Liver (tissue), 9 donors: ENCODE measurements around the gene LNX1. TPM values are rescaled to one million over a fixed set of nuclear protein-coding genes. Genes with fewer than 3 reads are reported as not detected.

Experiments
- DNase-seq: peaks from one replicate; pipeline ENCODE4 v3.0.0-alpha.2; 2017; ENCODE audit warnings: low spot score
- H3K27ac ChIP-seq, 2 donors: one replicate each; pipeline ENCODE4 v1.7.0; 2013; ENCODE audit warnings: inconsistent platforms in 2 of 2, low read length in 2 of 2, control low read depth in 1 of 2, low read depth in 1 of 2, mild to moderate bottlenecking in 1 of 2
- H3K27me3 ChIP-seq, 4 donors: one replicate each; pipeline versions ENCODE4 v1.6.1 to v1.7.0; 2013; ENCODE audit warnings: low read length in 3 of 4, inconsistent platforms in 1 of 4, mild to moderate bottlenecking in 1 of 4, moderate library complexity in 1 of 4; ENCODE audit not compliant: control insufficient read depth in 4 of 4, insufficient read depth in 4 of 4
- H3K36me3 ChIP-seq, 4 donors: one replicate each; pipeline versions ENCODE4 v1.6.1 to v1.7.0; 2013; ENCODE audit warnings: low read length in 3 of 4, mild to moderate bottlenecking in 3 of 4, low read depth in 1 of 4, moderate library complexity in 1 of 4; ENCODE audit not compliant: control insufficient read depth in 4 of 4, insufficient read depth in 3 of 4
- H3K4me1 ChIP-seq, 4 donors: one replicate each; pipeline versions ENCODE4 v1.6.1 to v1.7.0; 2013; ENCODE audit warnings: low read length in 3 of 4, mild to moderate bottlenecking in 3 of 4, moderate library complexity in 1 of 4; ENCODE audit not compliant: control insufficient read depth in 4 of 4, insufficient read depth in 4 of 4
- H3K4me3 ChIP-seq, 3 donors: one replicate each; pipeline versions ENCODE4 v1.6.1 to v1.7.0; 2013; ENCODE audit warnings: low read length in 3 of 3, control low read depth in 1 of 3, low read depth in 1 of 3, mild to moderate bottlenecking in 1 of 3
- H3K9ac ChIP-seq, 2 donors: one replicate each; pipeline ENCODE4 v1.7.0; 2013; ENCODE audit warnings: low read length in 2 of 2, mild to moderate bottlenecking in 2 of 2, moderate library complexity in 2 of 2, control low read depth in 1 of 2, low read depth in 1 of 2
- H3K9me3 ChIP-seq, 4 donors: one replicate each; pipeline versions ENCODE4 v1.6.1 to v1.7.0; 2013; ENCODE audit warnings: low read length in 3 of 4; ENCODE audit not compliant: control insufficient read depth in 4 of 4
- ATF3 ChIP-seq: IDR thresholded peaks from 2 replicates; pipeline ENCODE4 v1.6.1; 2016; ENCODE audit warnings: antibody characterized with exemption
- CTCF ChIP-seq: fragments of 150-350 bp; IDR thresholded peaks from 2 replicates; pipeline ENCODE4 v1.5.1; 2017; ENCODE audit warnings: improper control_type of control experiment, low read depth, low read length; ENCODE audit not compliant: missing input control
- EGR1 ChIP-seq, 2 donors: IDR thresholded peaks; 2 replicates each; pipeline ENCODE4 v1.6.1; 2016 to 2018; ENCODE audit warnings: antibody characterized with exemption in 2 of 2, low read depth in 2 of 2
- FOXA1 ChIP-seq: IDR thresholded peaks from 2 replicates; pipeline ENCODE4 v1.6.1; 2016; ENCODE audit warnings: antibody characterized with exemption
- FOXA2 ChIP-seq: IDR thresholded peaks from 2 replicates; pipeline ENCODE4 v1.6.1; 2016; ENCODE audit warnings: antibody characterized with exemption
- GABPA ChIP-seq, 2 donors: IDR thresholded peaks in 1 of 2; conservative IDR thresholded peaks in 1 of 2; 2 replicates each; pipeline ENCODE4 v1.6.1; 2016; ENCODE audit warnings: antibody characterized with exemption in 2 of 2, mild to moderate bottlenecking in 1 of 2, moderate library complexity in 1 of 2
- HNF4A ChIP-seq, 2 donors: conservative IDR thresholded peaks; 2 replicates each; pipeline ENCODE4 v1.6.1; 2016; ENCODE audit warnings: antibody characterized with exemption in 2 of 2, mild to moderate bottlenecking in 2 of 2
- HNF4G ChIP-seq: IDR thresholded peaks from 2 replicates; pipeline ENCODE4 v1.6.1; 2016; ENCODE audit warnings: antibody characterized with exemption
- JUND ChIP-seq, 2 donors: IDR thresholded peaks; 2 replicates each; pipeline ENCODE4 v1.6.1; 2016; ENCODE audit warnings: antibody characterized with exemption in 2 of 2
- MAX ChIP-seq: IDR thresholded peaks from 2 replicates; pipeline ENCODE4 v1.6.1; 2016; ENCODE audit warnings: antibody characterized with exemption
- NR2F2 ChIP-seq: IDR thresholded peaks from 2 replicates; pipeline ENCODE4 v1.6.1; 2016; ENCODE audit warnings: antibody characterized with exemption
- RAD21 ChIP-seq, 2 donors: IDR thresholded peaks; 2 replicates each; pipeline ENCODE4 v1.6.1; 2016; ENCODE audit warnings: antibody characterized with exemption in 2 of 2, mild to moderate bottlenecking in 2 of 2
- RXRA ChIP-seq, 2 donors: IDR thresholded peaks; 2 replicates each; pipeline ENCODE4 v1.6.1; 2017 to 2018; ENCODE audit warnings: antibody characterized with exemption in 2 of 2, mild to moderate bottlenecking in 1 of 2
- SP1 ChIP-seq: IDR thresholded peaks from 2 replicates; pipeline ENCODE4 v1.6.1; 2018; ENCODE audit warnings: antibody characterized with exemption, mild to moderate bottlenecking
- TAF1 ChIP-seq: conservative IDR thresholded peaks from 2 replicates; pipeline ENCODE4 v1.6.1; 2016; ENCODE audit warnings: antibody characterized with exemption, mild to moderate bottlenecking
- YY1 ChIP-seq: IDR thresholded peaks from 2 replicates; pipeline ENCODE4 v1.6.1; 2016; ENCODE audit warnings: antibody characterized with exemption, mild to moderate bottlenecking
- ZBTB33 ChIP-seq: IDR thresholded peaks from 2 replicates; pipeline ENCODE4 v1.6.1; 2016; ENCODE audit warnings: antibody characterized with exemption
- WGBS: extraction: QIAGEN DNeasy Blood & Tissue Kit; methylation state at CpG from one replicate; pipeline ENCODE4 v1.1.7; 2013; 5-methylcytosine and 5-hydroxymethylcytosine counted together
- polyA plus RNA-seq, 2 donors: library from polyadenylated mRNA; stranded (reverse) in 1 of 2; unstranded in 1 of 2; fragments of 200-250 nt in 1 of 2; fragments of >200 nt in 1 of 2; fragmentation: Nextera tagmentation in 1 of 2; extraction: Ambion mirVana in 1 of 2; gene quantifications; one replicate each; pipeline versions ENCODE4 v1.2.1 to v1.2.3, GENCODE V29; 2013 to 2015
- total RNA-seq, 2 donors: library from RNA; depleted of rRNA; stranded (reverse); fragments of >200 nt; gene quantifications; one replicate each; pipeline ENCODE4 v1.2.3, GENCODE V29; 2014
- donor health status: healthy.
- donor health status: healthy.
- donor health status: healthy.
- donor health status: healthy.
- donor health status: healthy.

The LNX1 gene
- total and polyA plus RNA-seq, 4 donors = 1.5 to 3.4 (median 2.3) TPM

- peak; percentile 49 for TF ChIP-seq MAX
- TF ChIP-seq CTCF = no peak
- peak; percentile 86 to 93 for TF ChIP-seq HNF4A (conservative IDR thresholded peaks at IDR 0.05)
- TF ChIP-seq TAF1 = no peak
- peak; percentile 59 to 87 for TF ChIP-seq JUND (IDR thresholded peaks at IDR 0.05)
- peak; percentile 25 for TF ChIP-seq FOXA2
- peak; percentile 78 for TF ChIP-seq YY1
- TF ChIP-seq HNF4G = peak; percentile 68
- TF ChIP-seq NR2F2 = peak; percentile 10
- no peak for TF ChIP-seq ZBTB33
- peak; percentile 19 for TF ChIP-seq FOXA1
- peak; percentile 42 to 52 for TF ChIP-seq RAD21 (IDR thresholded peaks at IDR 0.05)
- peak in 1 of 2 donors; percentile 42 for TF ChIP-seq EGR1 (IDR thresholded peaks at IDR 0.05; ENCODE audit: low read depth in 2 of 2)
- peak; percentile 87 for TF ChIP-seq SP1
- no peak for TF ChIP-seq ATF3
- TF ChIP-seq GABPA (IDR thresholded peaks at IDR 0.05 in 1 of 2, conservative IDR thresholded peaks at IDR 0.05 in 1 of 2) = no peak
- TF ChIP-seq RXRA (IDR thresholded peaks at IDR 0.05) = peak; percentile 79 to 90
- Histone ChIP-seq H3K4me1 (peaks cover 0 to 11% (median under 1%) of the 10 kb centered on the region in 4 donors), H3K9me3 (no peaks in the 10 kb centered on the region), H3K36me3 (no peaks in the 10 kb centered on the region), H3K4me3 (peak overlapping the region in 1 of 3 donors; percentile 11), H3K9ac (peak overlapping the region in 1 of 2 donors; percentile 38), H3K27ac (peak overlapping the region; percentile 52 to 70), H3K27me3 (no peaks in the 10 kb centered on the region)
- WGBS = 62% methylated on average over 17 of the region's 17 CpGs
- DNase-seq = no peak
These were observed 83.5 kb downstream of the LNX1 start for GRCh38 chr4:53507671-53508286.

- H3K4me3 ChIP-seq = peak overlapping the region in 1 of 3 donors; percentile 11
- H3K27ac ChIP-seq = peak overlapping the region; percentile 52 to 70
- WGBS = 75% methylated on average over 7 of the region's 7 CpGs
- no peaks in the 10 kb centered on the region for H3K9me3 ChIP-seq
- H3K9ac ChIP-seq = peak overlapping the region in 1 of 2 donors; percentile 38
- H3K27me3 ChIP-seq = no peaks in the 10 kb centered on the region
- TF ChIP-seq YY1 = no peak
- TF ChIP-seq CTCF = no peak
- no peak for TF ChIP-seq MAX
- H3K4me1 ChIP-seq = peaks cover 0 to 11% (median under 1%) of the 10 kb centered on the region in 4 donors
- no peak for DNase-seq
- no peaks in the 10 kb centered on the region for H3K36me3 ChIP-seq
These were observed 84.2 kb downstream of the LNX1 start for GRCh38 chr4:53507058-53507457.
